AG04450 (cell line): ENCODE measurements around the gene STPG1. TPM values are rescaled to one million over a fixed set of nuclear protein-coding genes. Genes with fewer than 3 reads are reported as not detected.

Experiments
- CTCF ChIA-PET: fragments of 300-600, 350-600 bp; formaldehyde crosslinking; extraction: SDS; loops from one replicate; lab custom pipeline; 2022; ENCODE audit warnings: antibody characterized with exemption, inconsistent platforms; lab: Charles Lee
- POLR2A ChIA-PET: fragments of 350-600 bp; formaldehyde crosslinking; extraction: SDS; loops from one replicate; lab custom pipeline; 2021; ENCODE audit warnings: antibody characterized with exemption, inconsistent platforms; lab: Yijun Ruan, JAX
- DNase-seq: peaks from one replicate; pipeline ENCODE4 v3.0.0-alpha.2; 2011; ENCODE audit warnings: low read depth, low spot score
- H3K27ac ChIP-seq: one replicate; pipeline ENCODE4 v1.5.1; 2012; ENCODE audit warnings: low read depth, low read length, control low read depth
- H3K27me3 ChIP-seq: one replicate; pipeline ENCODE4 v1.6.0; 2012; ENCODE audit warnings: low read length; ENCODE audit not compliant: control insufficient read depth, insufficient read depth
- H3K4me3 ChIP-seq: 2 replicates; pipeline ENCODE4 v1.5.1; 2011; ENCODE audit warnings: mild to moderate bottlenecking, low read depth, low read length, control low read depth
- H3K9me3 ChIP-seq: 2 replicates; pipeline ENCODE4 v1.5.1; 2012; ENCODE audit warnings: low read length; ENCODE audit not compliant: control insufficient read depth, insufficient read depth
- CTCF ChIP-seq: IDR thresholded peaks from 2 replicates; pipeline ENCODE4 v1.5.1; 2011; ENCODE audit warnings: low read depth, low read length, control low read depth, inconsistent platforms
- polyA plus RNA-seq: library from polyadenylated mRNA; depleted of rRNA; stranded (reverse); fragments of >200 nt; gene quantifications from 2 replicates; pipeline ENCODE4 v1.2.3, GENCODE V29; 2011

Gene STPG1
- polyA plus RNA-seq, 1 experiment, result 7.9 TPM

GRCh38 chr1:24345334-24345733 lies 68.2 kb downstream of the STPG1 start:
- ChIA-PET CTCF (no interaction called here), POLR2A (no interaction called here)
- DNase-seq, result no peak
- H3K27ac ChIP-seq, result no peak overlapping the region
- TF ChIP-seq CTCF, result no peak
- H3K27me3 ChIP-seq, result peaks cover 13% of the 10 kb centered on the region
- H3K9me3 ChIP-seq, result no peaks in the 10 kb centered on the region
- no peak overlapping the region for H3K4me3 ChIP-seq

- Histone ChIP-seq H3K9me3 (no peaks in the 10 kb centered on the region), H3K27ac (no peak overlapping the region), H3K27me3 (peaks cover 13% of the 10 kb centered on the region), H3K4me3 (no peak overlapping the region)
- DNase-seq, result no peak
- no peak for TF ChIP-seq CTCF
- POLR2A ChIA-PET, result no interaction called here
- CTCF ChIA-PET, result interaction anchor here (1.1 to 2.5 kb wide), 2 partner anchors 47 to 142 kb away, joined by 3 to 8 read pairs; no protein-coding TSS in a partner anchor
Observed at GRCh38 chr1:24344090-24344742, 69.4 kb downstream of the STPG1 start.

- DNase-seq, result no peak
- ChIA-PET CTCF (interaction anchor here (1.1 to 2.5 kb wide), 2 partner anchors 48 to 142 kb away, joined by 3 to 8 read pairs; no protein-coding TSS in a partner anchor), POLR2A (no interaction called here)
- no peak for TF ChIP-seq CTCF
- peaks cover 13% of the 10 kb centered on the region for H3K27me3 ChIP-seq
- H3K4me3 ChIP-seq, result no peak overlapping the region
- H3K9me3 ChIP-seq, result no peaks in the 10 kb centered on the region
- no peak overlapping the region for H3K27ac ChIP-seq
Observed at GRCh38 chr1:24343412-24344089, 70.0 kb downstream of the STPG1 start.

- no peak for TF ChIP-seq CTCF
- ChIA-PET POLR2A (no interaction called here), CTCF (no interaction called here)
- Histone ChIP-seq H3K4me3 (no peak overlapping the region), H3K27me3 (peaks cover 11% of the 10 kb centered on the region), H3K9me3 (no peaks in the 10 kb centered on the region), H3K27ac (no peak overlapping the region)
- DNase-seq, result no peak
Observed at GRCh38 chr1:24341260-24341659, 72.3 kb downstream of the STPG1 start.

- H3K27me3 ChIP-seq, result peaks cover 12% of the 10 kb centered on the region
- no peak for TF ChIP-seq CTCF
- POLR2A ChIA-PET, result interaction anchor here (1.4 kb wide), 1 partner anchor 10 kb away, joined by 3 read pairs; no protein-coding TSS in a partner anchor
- H3K4me3 ChIP-seq, result no peak overlapping the region
- H3K9me3 ChIP-seq, result no peaks in the 10 kb centered on the region
- no peak overlapping the region for H3K27ac ChIP-seq
- CTCF ChIA-PET, result interaction anchor here (1.0 to 1.1 kb wide), 2 partner anchors 50 to 52 kb away, joined by 3 read pairs; no protein-coding TSS in a partner anchor
- DNase-seq, result no peak
Observed at GRCh38 chr1:24340770-24341169, 72.8 kb downstream of the STPG1 start.
